Measurements from ENCODE around the gene GPR173.

- TF ChIP-seq RAD21 (IDR thresholded peaks at IDR 0.05; ENCODE audit: low read depth) (no peak), ZBTB7A (IDR thresholded peaks at IDR 0.05; ENCODE audit: low read depth) (no peak), TEAD4 (IDR thresholded peaks at IDR 0.05) (no peak), YY1 (IDR thresholded peaks at IDR 0.05; ENCODE audit: low read depth) (no peak), REST (IDR thresholded peaks at IDR 0.05; ENCODE audit: low read depth) (no peak), MAX (IDR thresholded peaks at IDR 0.05) (no peak), EP300 (IDR thresholded peaks at IDR 0.05; ENCODE audit: borderline replicate concordance) (no peak), TAF1 (IDR thresholded peaks at IDR 0.05; ENCODE audit: low read depth) (no peak), CREB1 (IDR thresholded peaks at IDR 0.05; ENCODE audit: low read depth) (no peak), FOXM1 (IDR thresholded peaks at IDR 0.05; ENCODE audit: borderline replicate concordance, low read depth) (no peak), NFIC (IDR thresholded peaks at IDR 0.05) (no peak), TCF12 (IDR thresholded peaks at IDR 0.05; ENCODE audit: low read depth) (no peak), CEBPB (IDR thresholded peaks at IDR 0.05) (no peak), USF1 (IDR thresholded peaks at IDR 0.05) (no peak)
Measured at GRCh38 chrX:53128097-53128749, 79.6 kb downstream of the GPR173 start.
